LNCAP (cell line): ENCODE data around the gene GLIS1.

Experiments used
- TF ChIP-seq, protein P1 (sequence below): fragments of 450-650 bp; IDR thresholded peaks from 2 replicates; pipeline ENCODE4 v1.5.1; 2017; ENCODE audit warnings: mild to moderate bottlenecking

GLIS1 gene

GRCh38 chr1:53696990-53697389, 42.0 kb downstream of the GLIS1 start:
- TF ChIP-seq, protein P1, sequence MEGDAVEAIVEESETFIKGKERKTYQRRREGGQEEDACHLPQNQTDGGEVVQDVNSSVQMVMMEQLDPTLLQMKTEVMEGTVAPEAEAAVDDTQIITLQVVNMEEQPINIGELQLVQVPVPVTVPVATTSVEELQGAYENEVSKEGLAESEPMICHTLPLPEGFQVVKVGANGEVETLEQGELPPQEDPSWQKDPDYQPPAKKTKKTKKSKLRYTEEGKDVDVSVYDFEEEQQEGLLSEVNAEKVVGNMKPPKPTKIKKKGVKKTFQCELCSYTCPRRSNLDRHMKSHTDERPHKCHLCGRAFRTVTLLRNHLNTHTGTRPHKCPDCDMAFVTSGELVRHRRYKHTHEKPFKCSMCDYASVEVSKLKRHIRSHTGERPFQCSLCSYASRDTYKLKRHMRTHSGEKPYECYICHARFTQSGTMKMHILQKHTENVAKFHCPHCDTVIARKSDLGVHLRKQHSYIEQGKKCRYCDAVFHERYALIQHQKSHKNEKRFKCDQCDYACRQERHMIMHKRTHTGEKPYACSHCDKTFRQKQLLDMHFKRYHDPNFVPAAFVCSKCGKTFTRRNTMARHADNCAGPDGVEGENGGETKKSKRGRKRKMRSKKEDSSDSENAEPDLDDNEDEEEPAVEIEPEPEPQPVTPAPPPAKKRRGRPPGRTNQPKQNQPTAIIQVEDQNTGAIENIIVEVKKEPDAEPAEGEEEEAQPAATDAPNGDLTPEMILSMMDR, result no peak

DNA sequence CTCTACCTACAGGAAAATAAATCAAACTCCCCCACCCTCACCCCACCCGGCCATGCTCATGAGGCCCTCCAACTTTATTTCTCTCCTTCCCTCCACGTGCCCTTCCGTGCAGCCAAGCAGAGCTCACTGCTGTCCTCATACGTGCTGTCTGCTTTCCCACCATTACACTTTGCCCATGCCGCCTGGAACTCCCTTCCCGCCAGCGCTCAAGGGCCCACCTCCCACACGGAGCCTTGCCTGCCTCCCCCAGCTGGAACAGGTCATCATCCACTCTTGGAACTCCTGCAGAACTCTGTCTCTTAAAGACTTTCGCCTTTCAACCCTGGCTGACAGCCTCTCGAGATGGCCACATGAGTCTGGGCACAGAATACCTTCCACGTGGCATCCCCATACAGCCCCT, 42.4 kb downstream of the GLIS1 start:
- TF ChIP-seq, protein P1, result no peak

GRCh38 chr1:53696051-53696450, 42.9 kb downstream of the GLIS1 start:
- TF ChIP-seq, protein P1, result no peak

DNA sequence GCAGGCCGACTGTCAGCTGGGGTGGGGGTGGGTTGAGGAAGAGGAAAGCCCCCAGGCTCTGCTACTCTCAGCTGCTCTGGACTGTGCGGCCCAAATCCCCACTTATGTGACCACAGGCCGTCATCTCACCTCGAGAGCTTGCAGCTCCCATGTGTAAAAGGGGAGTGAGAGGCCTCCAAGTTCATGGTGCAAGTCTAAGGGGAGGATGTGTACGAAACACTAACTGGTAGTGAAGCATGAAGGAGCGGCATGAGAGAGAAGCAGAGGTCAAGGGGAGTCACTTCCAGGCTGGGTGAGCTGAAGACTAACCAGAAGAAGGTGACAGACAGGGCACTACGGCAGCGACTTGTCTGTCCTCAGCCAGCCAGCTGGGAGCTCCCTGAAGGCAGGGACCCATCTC, 43.8 kb downstream of the GLIS1 start:
- TF ChIP-seq, protein P1, result no peak

- TF ChIP-seq, protein P1, result no peak
Observed at GRCh38 chr1:53694718-53695091, 44.3 kb downstream of the GLIS1 start.

DNA sequence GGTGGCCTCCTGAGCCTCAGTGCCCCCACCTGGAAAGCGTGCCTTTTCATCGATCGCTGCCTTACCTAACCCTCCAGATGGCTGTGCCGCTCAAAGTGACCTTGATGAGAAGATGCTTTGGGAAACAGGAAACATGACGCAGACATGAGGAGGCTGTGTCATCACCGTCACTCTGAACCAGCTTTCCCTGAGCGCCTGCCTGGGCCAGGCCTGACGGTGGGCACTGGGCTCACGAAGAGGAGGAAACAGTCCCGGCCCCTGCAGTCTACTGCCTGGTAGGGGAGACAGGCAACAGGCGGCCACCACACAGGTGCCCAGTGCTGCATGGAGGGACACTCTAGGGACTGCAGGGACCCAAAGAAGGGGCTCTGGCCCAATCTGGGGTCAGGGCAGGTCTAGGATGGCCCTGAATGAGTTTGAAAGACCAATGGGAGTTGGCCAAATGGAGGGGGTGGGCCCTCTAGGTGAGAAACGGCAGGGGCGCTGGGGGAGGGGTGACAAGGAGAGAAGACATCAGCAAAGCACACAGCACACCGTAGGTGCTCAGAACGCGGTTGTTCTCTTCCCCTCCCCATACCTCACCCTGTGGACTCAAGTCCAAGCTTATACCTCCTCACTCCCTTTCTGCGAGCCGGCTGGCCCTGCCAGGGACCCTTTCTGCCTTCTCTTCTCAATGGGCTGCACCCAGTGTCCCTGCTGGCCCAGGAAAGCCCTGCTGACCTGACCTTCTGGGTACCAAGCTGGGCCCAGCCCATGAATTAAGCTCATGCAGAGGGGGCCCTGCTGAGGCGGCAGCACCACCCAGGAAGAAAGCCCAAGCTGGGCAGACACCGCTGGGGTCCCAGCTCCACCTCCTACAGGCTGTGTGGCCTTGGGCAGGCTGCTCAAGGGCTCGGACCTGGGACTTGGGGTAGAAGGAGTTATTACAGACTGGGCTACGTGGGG, 44.9 kb downstream of the GLIS1 start:
- TF ChIP-seq, protein P1, result no peak

DNA sequence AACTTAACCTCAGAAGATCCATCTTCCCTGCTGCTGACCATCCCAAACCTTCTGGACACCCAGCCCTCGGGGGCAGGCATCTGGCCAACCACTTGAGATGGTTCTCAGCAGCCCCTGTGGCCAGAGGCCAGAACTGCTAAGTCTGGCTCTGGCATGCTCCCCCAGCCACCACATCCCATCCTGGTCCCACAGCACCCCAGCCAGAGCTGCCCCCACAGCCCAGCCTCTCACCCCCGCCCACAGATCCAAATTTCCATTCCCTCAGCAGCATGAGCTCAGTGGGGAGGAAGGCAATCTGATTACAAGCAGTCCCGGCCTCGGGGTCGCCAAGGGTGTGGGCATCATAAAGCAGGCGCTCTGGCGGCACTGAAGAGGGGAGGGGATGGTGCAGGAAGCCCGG, 45.6 kb downstream of the GLIS1 start:
- TF ChIP-seq, protein P1, result no peak

DNA sequence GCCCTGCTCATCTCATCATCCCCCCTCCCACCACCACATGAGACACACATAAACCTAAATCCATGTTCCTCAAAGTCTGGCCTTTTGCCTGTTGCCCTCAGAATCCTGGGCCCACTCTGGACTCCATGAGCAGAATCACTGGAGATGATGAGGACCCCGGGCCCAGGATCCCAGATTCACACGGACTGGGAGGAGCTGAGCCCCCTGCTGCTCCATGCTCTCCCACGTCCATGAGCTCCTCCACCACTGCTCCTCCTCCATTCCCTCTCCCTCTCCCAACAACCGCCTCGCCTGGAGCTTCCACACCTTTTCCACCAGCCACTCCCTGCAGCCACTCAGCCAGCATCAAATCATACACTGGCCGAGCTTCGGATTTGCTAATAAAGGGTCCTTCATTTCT, 47.6 kb downstream of the GLIS1 start:
- TF ChIP-seq, protein P1, result no peak
